ENCODE data around the gene AMER1.
"Not testable (repeated sequence)": the region's sequence is repeated elsewhere in the genome, so short reads cannot be mapped to it uniquely, and the experiment has no call there.

AMER1 gene
- 10.8 to 17.7 (median 14.3) reads per million in 3 experiments for total RNA-seq

DNA sequence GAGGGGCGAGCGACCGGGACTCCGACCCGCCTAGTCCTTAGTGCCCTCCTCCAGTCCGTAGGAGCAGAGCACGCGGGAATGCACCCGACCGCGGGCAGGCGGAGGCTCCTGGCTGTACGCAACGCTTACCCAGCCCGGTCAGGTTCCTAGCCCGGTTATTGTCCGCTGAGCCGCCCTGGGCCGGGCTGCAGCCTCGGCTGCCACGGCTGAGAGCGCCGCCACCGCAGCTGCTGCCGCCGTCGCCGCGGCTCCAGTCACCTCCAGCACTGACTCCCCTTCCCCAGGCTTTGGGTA, at the start of gene AMER1:
AMER1 (minus strand) TSS at position 268 of the 294 bp plus-strand sequence. CDS start 12,422 bp downstream, outside the sequence.
- DNase-seq, result no peak

DNA sequence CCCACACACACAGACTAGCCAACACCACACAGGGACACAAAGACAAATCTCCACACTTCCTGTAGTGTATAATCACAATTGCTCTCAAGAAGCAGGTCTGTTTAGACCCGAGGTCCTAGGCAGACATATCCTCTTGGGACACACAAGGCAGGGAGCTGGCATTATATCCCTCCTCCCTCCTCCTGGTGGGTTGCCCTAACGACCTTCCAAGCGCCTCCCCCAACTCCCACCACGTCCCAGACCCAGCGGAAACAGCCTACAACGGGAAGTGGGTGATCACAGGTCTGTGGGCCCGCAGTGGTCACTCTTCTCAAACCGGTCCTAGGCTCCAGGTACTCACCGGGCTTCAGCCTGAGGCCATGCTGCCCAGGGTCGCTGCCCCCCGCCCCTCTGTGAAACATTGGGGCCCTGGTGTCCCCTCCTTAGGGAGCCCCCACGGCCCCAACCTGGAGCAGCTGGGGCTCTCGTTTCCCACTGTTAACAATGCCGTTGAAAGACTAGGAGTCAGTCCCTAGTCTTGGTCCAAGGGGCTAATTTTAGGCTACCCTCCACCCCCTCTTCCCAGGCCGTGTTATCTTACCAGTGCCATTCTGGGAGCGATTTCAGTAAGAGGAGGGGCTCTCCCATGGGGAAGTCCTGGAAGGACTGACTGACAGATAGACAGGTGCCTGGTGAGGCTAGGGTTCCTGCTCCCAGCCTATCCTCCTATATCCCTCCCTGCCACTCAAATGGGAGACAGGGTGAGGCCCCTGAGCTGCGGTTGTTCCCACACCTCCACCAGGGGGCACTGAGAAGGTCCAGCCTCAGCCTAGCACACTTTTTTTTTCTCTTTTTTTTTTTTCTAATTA, 24.8 kb upstream of the AMER1 start, which contains the start of gene ASB12:
ASB12 (minus strand) TSS at position 485 of the 848 bp plus-strand sequence. CDS start 4,957 bp downstream, outside the sequence.
- DNase-seq, result no peak

DNA sequence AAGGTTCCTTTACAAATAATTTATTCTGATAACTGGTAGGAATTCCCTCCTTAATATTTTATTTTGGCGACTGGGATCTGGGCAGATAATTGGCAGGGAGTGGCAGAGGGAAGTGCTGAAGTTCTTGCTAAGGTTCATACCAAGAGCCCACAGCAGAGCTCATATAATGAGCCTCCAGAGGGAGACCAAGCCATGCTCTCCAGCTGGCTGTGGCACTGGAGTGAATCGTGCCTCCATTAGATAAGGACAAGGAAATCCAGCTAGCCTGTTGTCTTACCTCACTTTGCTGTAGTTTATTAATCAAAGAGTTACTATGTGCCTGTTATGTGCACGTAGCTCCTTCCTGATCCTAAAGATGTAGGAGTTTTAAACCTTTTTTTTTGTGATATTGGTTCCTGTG, 23.6 kb upstream of the AMER1 start:
- no peak for DNase-seq

DNA sequence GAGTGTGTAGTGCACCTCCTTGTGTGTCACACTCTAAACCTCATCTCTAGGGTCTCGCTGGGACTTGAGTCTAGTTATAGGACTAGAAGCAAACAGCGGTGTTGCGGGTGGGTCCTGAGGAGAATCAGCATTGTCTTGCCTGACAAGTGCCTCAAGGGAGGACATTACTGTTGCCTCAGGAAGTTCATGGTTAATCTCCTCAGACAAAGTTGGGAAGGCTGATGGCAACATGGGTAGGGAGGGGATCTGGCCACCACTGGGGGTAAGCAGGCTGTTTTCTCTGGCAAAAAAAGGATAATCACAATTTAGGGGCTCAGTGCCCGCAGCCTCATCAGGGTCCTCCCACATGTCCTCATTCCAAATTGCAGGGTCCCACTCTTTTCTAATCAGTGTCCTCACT, 12.5 kb upstream of the AMER1 start:
- DNase-seq, result no peak

DNA sequence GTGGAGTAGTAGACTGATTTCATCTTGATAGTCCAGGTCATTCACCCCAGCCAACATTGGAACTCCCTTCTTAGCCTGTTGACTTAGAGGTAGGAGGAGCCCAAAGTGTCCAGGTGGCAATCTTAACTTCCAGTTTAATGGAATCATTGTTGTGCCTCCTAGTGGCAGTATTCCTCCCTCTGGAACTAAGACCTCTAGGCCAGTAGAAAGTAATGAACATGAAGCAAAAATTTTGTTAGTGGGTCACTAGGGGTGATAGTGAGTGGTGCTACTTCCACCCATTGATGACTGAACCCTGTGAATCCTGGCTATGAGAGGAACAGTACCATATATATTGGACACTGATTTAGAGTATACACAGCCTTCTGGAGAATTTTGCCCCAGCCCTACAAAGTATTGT, 8.5 kb upstream of the AMER1 start:
- not testable (repeated sequence) for DNase-seq

DNA sequence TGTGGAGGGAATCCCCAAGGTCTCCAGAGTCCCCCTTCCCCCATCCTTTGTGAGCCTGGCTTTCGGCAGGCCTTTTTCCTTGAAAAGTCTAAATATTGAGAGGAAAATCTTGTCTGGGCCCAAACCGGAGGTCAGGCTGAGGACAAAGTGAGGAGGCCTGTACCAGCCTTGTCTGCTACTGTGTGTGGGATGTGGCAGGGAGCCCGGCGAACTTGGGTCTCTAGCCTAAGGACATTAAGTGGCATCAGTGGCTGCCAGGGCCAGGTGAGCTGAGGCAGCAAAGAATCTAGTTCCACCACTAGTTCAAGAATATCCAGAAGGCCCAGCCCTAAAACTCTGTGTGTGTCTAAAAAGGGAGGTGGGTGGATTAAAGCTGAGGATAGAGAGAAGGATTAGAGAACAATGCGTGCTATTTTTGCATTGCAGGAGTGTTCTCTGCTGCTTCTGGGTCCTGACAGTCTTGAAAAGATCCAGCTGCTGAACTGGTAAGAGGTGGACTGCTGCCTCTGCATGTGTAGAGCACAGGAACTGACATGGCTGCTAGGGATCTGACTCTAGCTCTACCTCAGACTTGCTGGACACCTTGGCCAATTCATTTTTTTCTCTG, 1.2 kb upstream of the AMER1 start:
- DNase-seq, result no peak

DNA sequence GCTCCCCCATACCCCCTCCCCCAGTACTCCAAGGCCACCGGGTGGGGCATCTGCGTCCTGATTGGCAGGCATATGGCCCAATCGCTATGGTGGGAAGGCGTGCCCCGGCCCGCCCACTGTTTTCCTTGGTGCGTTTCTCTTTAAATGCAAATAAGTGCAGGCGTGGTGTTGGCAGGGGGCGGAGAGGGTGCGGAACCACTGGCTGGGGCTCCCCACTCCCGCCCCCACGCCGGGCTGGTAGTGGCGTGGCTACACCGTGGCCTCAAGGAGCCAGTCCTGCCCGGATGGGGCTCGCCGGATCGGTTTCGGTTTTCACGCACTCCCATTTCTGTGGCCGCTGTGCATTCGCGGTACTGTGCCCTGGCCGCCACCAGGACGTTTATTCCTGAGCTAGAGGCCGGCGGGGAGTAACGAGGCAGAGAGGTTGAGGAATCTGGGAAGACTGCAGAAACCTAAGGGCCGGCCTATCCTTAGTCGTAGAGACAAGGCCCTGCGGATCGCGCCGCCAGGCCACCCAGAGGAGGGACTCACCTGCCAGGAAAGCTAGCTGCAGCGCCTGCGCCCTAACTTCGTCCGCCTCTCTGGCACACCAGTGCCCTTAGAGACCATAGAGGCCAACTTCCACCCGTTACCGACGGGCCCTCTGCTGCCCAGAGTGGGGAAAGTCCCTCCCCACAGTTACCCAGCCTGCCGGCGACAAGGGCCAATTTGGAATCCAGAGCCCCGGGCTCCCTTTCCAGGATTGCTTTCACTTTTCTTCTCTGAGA, 410 bp upstream of the AMER1 start:
- peak; percentile 85 for DNase-seq

DNA sequence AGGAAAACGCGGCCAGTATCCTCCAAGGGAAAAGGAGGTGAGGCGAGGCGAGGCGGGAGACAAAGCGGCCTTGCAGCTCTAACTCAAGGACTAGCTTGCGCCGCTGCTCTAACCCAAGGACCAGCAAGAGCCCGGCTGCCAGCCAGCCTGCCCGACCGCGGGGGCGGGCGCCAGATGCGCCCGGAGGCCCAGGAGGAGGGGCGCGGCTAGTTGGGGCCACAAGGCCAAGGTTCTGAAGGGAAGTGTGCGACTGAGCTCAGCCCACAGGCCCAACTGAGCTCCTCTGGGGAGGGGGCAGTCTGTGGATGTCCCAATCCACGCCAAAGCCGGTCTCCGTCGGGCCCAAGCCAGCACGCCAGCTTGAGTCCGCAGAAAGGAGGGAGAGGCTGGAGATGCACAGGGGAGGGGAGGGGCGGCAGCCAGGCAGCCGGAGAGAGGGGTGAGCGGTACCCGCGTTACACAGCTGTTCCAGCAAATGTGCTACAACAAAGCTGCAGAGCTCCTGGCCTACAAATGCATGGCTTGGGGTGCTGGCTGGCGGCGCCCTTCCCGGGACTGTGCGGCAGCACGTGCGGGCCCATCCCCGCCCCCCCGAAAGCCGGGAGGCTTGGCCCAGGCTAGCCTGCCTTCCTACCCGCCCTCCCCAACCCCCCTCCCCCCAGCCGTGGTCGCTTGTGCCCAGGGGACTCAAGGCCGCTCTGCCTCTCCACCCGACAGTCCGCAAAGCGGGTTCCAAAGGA, 637 bp downstream of the AMER1 start:
- no peak for DNase-seq

DNA sequence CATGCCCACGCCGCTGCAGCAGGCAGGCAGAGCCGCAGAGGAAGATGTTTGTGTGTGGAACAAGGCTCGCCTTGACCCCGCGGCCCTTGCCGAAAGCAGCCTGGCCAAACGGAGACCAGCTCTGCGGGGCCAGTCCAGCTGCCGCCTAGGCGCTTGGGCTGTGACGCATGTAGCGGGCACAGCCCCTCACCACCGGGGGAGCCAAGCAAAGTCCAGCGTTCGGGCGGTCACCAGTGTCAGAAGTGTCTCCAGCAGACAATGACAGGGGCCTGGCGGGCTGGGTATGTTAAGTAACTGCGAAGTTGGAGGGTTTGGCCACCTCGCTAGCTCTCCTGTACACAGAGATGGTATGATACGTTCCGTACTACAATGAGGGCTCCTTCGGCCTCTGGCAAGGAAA, 1.3 kb downstream of the AMER1 start:
- DNase-seq, result no peak

DNA sequence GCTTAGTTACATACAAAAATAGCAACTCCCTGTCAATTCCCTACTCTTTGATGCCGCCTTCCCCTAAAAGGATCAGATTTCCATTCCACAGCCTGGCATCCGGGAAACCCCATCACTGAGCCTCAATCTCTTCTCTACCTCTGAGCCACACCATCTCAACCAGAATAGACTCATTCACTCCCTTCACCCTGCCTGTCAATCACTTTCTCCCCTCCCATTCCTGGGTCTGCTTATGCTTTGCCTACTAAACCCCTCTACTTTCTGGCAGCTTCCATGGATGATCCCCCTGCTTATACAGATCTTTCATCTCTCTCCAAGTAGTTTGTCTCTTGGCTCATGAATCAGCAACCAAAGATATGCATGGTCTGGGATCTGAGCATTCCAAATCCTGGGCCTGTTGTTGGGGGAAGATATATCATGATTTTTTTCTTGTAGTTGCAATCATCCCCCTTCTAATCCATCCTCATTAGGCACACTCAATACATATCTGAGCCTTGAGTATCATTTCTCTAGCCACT, 2.6 kb downstream of the AMER1 start:
- DNase-seq, result no peak

DNA sequence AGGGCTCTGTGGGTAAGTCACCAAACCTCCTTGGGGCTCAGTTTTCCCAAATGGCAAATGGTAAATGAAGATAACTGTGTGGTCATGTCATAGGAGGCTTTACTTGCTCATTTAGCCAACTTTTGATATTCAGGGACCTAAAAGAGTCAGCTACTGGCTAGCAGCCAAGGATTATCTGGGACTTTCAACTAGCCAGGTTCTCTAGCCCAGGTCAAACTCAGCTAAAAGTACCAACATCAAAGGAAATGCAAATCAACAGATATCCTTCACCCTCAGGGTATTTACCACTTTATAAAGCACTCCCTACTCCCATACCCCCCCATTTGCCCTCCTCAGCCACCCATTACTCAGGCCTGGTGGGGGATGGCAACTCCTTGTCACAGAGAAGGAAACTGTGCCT, 7.5 kb downstream of the AMER1 start:
- no peak for DNase-seq

DNA sequence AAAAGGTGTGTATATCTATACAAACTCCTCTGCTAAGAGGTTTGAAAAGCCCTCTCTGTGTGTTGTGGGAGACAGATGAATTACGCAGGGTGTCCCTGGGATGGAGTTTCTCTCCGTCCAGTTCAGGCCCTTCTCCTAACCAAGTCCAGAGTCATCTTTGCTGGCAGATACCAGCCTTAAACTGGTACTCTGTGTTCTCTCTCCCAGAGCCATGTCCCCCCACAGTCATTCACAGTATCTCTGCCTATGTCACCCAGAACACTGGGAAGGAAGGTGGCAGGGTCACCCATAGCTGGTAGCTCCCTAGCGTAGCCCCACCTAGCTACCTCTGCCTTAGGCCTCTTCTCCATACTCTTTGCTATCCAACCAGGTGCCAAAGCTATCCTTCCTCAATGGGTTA, 8.9 kb downstream of the AMER1 start:
- DNase-seq, result no peak

DNA sequence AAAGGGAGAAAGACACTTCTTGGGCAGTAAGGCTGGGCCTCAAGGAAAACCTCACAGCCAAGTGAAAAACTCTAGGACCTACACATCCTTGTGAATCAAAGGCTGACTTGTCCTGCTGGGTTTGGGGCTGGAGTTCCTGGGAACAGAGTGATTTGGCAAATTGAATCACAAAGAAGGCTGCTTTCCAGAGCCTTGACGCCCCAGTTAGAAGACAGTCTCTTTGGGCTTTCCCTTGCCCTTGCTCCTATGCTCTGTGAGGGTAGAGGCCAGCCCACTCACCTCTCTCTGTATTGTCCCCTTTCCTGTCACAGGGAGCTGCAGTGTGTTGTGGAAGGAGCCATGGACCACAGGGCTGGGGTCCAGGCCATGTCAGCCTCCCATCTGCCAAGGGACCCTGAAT, 9.6 kb downstream of the AMER1 start:
- no peak for DNase-seq

DNA sequence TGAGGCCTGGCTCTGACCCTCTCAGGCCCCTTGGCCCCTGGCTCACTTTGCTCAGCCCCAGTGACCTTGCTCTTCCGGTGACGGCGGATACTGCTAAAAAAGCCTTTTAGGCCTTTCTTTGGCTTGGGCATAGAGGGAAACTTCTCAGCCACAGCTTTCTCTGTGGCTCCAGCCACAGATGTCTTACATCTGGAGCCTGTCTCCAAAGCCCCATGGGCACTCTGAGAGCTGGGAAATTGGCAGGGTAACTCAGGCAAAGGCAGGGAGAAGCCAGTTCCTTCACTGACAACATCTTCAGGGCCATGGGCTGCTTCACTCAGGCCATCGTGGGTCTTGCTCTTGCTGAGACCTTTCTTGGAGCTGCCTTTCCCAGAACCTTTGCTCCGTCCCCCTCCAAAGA, 12.8 kb downstream of the AMER1 start:
- no peak for DNase-seq

DNA sequence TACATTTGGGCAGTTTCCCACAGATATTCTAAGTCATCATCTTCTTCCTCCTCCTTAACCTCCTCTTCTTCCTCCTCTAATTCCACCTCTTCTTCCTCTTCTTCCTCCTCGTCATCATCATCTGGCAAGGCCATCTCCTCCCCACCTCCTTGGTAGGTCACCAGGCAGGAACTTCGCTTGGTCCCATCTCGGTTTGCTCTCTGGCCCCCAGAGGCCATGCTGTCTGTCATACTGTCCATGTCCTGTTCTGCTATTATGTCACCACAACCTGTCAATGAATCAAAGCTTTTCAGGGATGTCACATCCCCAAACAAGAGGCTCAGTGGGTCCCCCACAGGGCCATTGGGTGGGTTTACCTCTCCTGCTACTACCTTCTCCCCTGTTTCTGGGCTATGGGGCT, 13.5 kb downstream of the AMER1 start:
- no peak for DNase-seq

DNA sequence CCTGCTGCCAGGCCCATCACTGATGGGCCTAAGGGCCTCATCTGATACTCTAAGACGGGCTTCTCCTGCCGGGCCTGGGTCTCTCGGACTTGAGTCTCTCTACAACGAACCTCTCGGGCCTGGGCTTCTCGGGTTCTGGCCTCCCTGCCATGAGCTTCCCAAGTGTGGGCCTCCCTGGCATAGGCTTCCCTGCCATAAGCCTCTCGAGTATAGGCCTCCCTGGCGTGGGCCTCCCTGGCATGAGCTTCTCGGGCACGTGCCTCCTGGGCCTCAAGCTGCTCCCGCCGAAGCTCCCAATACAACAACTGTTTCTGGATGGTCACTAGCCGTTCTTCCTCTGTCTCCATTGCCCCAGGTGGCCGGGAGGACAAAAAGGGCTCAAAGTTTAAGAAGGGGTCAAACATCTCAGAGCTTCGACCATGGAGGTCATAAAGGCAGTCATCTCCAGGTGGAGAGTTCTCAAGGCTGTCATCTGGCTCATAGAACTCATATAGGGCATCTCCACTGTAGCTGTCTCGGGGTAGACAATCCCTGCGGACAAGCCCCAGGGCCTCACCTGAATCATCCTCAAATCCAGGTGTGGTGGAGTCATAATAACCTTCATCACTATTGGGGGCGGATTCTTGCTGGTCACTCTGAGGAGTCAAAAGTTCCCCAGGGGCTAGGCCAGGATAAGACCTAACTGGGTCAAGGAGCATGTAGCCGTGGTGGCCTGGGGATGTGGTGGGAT, 14.1 kb downstream of the AMER1 start:
- no peak for DNase-seq

DNA sequence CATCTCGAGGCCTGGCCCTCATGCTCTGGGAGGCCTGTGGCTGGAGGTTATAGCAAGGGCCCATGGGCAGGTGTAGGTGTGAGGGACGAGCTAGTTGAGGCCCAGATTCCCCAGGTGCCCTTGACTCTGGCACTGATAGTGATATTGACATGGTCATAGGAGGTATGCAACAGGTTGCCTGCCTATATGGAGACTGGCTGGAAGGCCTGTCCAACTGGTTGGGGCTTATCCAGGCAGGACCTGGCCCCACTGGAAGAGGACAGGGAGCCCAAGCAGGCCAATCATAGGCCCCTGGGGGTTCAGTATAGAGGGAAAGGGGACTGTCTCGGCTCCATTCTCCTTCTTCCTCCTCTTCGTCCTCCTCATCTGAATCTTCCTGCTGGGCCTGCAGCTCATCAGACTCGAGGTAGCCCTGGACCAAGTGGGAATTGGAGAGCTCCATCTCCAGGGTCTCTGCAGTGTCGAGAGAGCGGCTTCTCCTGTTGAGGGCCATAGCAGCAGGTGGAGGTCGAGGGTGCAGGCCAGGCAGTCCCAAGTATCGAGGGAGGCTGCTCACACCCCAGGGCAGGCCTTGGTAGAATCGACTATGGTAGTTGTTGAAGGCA, 15.3 kb downstream of the AMER1 start:
- DNase-seq, result no peak

DNA sequence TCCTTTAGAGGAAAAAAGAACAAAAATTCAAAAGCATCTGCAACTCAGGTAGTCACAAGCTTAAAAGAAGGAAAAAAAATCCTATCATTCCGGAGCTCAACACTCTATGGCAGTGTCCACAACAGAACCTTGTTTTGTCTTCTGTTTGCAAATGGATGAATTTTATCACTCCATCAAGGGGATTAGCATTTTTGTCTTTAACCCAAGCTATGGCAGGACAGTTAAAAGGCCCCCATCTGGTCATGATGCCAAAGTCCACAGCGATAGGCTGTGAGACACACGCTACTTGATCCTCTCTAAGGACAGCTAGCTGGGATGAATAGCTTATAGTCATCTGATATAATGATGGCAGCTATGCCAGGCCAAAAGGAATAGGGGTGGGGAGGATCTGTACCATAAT, 16.6 kb downstream of the AMER1 start:
- no peak for DNase-seq

DNA sequence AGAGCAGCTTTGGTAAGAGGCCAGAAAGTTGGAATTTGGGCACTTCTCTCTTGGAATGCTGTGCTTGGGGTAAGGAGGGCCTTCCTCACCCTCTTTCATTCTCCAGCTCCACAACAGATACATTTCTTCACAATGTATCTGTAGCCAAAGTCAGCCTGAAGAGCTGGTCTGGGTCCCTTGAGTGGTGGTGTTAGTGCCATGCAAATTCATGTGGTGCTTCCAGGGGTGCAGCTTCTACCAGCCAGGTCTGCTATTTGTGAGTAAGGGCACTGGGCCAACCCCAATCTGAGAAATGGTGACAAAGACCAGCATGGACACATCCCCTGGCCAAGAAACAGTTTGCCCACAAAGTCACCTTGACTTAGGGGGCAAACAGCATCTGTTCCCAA, 17.8 kb downstream of the AMER1 start:
- DNase-seq, result no peak

DNA sequence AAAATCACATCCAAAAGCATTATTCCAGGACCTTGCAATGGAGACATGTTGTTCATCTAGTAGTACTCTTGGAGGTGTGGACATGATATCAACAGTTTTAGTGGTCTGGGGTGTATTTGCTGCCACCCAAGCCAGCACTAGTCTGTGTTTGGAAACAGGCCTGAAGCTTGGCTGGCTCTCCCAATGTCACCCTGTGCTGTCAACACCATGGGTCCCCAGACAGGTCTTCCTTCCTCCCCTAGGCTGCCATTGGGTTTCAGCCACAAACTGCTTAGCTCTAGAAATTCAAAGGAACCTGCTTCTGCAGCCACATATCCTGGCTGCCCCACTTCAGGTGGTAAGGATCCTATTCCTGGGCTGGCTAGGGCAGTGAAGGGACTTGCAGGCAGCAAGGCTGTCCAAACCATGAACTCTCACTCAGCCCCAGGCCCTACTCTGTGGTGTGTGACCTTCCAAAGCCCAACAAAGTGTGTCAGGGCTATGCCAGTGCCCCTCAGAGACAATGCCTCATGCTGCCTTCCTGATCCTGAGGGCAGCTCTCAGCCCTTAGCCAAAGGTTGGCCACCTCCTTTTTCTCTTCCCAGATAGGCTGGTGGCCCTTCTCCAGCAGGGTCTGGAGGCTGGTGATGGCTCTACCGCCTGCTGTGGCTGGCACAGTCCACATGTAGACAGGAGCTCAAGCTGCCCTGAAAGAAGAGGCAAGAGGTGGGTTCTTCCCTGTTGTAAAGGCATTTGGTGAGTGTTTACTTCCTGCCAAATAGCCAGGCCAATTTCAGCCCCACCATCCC, 18.3 kb downstream of the AMER1 start:
- DNase-seq, result no peak

DNA sequence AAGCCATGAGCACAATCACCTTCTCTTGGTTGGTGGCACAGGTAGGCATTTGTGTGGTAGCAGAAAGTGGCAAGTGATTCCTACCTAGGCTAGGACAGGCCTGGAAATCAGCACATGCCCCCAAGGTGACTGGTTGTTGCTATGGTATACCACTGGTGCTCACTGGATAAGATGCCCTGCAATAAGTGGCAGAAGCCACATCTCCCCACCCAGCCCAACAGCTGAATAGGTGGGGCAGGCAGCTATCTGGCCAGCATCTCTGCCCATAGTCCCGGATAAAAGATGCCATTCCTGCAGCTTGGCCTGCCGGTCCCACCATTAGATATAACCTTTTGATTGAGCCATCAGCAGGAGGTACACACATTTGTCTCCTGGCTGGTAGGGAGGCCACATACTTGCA, 21.1 kb downstream of the AMER1 start:
- no peak for DNase-seq

Data from central memory CD4-positive, alpha-beta T cell (primary cell).